DMS79 (cell line): ENCODE results near the gene SHD.
"Not testable (repeated sequence)": the region's sequence is repeated elsewhere in the genome, so short reads cannot be mapped to it uniquely, and the experiment has no call there.

Experiments used
- DNase-seq: peaks from one replicate; lab custom pipeline; 2025; lab: John Stamatoyannopoulos, UW

The SHD gene

DNA sequence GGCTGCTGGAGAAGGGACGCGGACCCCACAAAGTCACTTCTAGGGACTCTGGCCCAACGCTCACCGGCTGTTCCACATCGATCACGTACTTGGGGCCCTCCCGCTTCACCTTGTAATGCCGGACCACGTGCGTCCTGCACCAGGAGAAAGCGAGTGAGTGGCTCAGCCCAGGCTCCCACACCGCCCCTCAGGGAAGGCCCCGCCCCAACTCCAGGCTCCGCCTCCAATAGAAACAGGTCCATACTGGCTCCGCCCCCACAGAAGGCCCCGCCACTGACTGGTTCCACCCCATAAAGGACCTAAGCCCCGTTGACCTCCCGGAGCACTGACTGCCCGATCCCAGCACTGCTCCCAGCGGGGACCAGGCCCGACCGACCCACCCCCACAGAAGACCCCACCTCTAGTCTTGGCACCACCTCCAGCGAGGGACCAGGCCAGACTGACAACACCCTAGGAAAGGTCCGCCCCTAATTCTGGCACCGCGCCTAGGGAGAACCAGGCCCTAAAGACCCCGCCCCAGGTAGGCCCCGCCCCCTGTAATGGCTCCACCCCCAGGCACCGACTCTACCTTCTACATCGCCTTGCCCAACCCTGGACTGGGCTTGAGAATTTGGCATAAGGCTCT lies 48.3 kb downstream of the SHD start:
- DNase-seq: no peak

DNA sequence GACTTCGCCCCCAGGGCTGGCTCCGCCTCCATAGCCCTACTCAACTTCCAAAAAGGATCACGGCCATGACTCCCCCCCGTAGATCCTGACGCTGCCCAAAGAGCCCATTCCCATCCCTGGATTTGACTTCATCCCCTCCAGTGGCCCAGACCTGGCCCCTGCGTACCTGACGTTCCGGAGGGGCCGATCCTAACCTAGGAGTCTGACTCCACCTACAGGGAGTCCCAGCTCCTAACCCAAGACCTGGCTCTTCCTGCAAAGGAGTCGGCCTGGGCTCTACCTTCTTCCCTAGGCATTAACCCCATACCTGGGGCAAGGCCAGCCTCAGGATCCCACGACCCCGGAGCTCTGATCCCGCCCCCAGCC lies 48.8 kb downstream of the SHD start:
- DNase-seq: no peak

DNA sequence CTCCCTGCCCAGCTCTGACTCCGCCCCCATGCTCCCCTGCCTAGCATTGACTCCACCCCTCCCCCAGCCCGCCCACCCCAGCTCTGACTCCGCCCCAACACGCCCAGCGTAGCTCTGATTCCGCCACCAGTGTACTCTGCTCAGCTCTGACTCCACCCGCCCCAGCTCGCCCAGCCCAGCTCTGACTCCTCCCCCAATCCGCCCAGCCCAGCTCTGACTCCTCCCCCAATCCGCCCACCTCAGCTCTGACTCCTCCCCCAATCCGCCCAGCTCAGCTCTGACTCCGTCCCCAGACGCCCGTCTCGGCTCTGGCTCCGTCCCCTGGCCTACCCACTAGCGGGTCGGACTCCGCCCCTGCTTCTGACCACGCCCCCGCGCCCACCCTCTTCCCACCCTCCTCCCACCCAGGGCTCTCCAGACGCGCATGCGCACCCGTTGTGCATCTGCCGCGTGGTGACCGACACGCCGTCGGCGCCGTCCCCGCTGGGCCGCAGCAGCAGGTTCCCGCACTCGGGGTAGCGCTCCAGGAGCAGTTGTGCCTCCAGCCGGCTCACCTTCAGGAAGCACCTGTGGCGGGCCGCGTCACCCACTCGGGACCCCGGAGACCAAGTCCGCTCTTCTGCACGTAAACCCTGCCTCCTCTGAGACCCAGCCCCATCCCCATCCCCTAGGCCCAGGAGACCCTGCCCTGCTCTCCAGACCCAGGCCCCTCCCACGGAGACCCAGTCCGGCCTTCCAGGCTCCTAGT lies 49.4 kb downstream of the SHD start:
- no peak for DNase-seq

DNA sequence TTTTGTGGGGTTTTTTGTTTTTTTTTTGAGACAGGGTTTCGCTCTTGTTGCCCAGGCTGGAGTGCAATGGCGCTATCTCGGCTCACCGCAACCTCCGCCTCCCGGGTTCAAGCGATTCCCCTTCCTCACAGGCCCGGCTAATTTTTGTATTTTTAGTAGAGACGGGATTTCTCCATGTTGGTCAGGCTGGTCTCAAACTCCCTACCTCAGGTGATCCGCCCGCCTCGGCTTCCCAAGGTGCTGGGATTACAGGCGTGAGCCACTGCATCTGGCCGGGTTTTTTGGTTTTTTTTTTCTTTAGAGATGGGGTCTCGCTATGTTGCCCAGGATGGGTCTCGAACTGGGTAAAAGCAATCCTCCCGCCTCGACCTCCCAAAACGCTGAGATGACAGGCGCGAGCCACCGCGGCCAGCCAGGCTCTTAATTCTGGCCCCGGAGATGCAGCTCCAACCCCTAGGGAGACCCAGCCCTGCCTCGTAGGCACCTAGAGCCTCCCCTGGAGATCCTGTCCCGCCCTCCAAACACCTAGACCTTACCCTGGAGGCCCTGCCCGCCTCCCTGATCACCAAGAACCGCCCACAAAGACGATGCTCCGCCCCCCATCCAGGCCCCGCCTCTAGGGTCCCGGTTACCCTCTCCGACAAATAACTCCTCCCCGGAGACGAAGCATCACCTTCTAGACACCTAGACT lies 50.1 kb downstream of the SHD start:
- DNase-seq: not testable (repeated sequence)

DNA sequence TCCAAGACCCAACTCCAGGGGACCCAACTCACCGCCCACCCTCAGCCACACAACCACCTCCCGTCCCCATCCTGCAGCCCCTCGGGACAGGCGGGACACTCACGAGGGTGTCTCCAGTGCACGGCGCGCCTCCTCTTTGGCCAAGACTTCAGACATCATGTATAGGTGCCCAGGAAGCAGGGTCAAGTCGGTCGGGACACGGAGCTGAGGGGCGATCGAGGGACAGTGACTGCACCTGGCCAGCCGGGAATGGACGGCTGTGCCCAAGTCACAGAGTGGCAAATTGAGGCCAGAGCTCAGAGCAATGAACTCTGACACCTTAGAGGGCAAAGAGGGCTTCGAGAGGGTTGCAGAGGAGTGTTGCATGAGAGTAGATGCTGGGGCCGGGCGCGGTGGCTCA lies 50.8 kb downstream of the SHD start:
- DNase-seq: no peak

DNA sequence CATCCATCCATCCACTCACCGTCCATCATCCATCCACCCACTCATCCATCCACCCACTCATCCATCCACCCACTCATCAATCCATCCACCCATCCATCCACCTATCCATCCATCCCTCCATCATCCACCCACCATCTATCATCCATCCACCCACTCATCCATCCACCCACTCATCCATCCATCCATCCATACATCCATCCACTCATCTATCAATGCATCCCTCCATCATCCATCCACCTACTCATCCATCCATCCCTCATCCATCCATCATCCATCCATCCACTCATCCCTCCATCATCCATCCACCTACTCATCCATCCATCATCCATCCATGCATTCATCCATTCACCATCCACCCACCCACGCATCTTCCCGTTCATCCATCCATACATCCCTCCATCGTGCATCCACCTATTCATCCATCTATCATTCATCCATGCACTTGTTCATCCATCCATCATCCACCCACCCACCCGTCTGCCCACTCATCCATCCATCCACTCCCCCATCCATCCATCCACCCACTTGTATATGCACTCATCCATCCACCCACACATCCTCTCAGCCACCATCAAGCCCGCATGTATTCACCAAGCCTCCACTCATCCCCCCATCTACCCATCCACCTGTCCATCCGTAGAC lies 56.0 kb downstream of the SHD start:
- no peak for DNase-seq

DNA sequence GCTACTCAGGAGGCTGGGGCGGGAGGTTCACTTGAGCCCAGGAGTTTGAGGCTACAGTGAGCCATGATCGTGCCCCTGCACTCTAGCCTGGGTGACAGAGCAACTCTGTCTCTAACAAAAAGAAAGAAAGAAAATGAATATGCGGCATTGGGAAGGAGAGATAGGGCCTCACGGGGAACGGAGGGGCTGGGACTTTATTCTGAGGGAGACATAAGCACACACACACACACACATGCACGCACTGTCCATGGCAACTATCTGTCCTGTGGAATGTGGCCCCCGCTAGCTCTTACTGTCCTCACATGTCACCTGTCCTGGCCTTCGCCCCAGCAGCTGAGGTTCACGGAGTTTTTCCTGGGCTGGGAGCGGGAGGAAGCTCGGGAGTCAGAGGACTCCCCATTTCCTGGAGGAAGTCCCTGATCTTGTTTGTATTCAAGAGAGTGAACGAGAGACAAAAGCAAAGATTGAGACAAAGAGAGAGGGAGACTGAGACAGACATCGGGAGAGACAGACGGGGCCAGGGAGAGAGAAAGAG lies 58.9 kb downstream of the SHD start:
- DNase-seq: no peak

DNA sequence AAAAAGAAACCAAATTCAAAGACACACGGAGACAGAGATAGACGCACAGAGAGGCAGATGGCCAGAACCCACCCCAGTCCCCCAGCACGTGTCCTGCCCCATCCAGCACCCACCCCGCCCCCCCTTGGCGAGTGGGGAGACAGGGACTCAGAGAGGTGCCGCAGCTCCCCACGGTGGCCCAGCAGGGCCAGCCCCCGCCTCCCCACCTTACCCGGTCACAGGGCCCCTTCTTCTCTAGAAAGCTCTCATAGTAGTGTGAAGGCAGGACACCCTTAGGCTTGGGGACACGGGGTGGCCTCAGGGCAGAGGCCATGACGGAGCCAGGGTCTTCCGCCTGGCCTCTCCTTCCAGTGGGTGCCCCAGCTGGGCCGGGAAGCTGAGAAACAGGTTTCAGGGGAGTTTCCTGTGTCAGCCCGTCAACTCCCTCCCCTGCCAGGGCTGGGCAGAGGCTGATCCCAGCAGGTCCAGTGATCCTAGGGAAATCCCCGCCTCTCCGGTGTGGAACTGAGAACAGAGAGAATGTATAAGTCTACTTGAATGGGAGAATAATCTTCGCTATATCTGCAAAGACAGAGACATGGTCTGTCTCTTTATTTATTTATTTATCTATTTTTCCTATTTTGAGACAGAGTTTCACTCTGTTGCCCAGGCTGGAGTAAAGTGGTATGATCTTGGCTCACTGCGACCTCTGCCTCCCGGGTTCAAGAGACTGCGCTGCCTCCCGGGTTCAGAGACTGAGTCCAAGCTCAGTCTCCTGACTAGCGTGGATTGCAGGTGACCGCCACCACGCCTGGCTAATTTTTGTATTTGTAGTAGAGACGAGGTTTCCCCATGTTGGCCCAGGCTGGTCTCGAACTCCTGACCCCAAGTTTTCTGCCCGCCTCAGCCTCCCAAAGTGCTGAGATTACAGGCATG lies 59.6 kb downstream of the SHD start, which contains the start of gene STAP2:
Gene STAP2 (minus strand): TSS at position 387 of the 915 bp plus-strand sequence. CDS start 74 bp downstream, at position 313.
- no peak for DNase-seq
